ENCODE results near the gene SHMT2.
A peak's percentile ranks its signal among the peaks of the same experiment; 100 is the strongest.

Gene SHMT2

DNA sequence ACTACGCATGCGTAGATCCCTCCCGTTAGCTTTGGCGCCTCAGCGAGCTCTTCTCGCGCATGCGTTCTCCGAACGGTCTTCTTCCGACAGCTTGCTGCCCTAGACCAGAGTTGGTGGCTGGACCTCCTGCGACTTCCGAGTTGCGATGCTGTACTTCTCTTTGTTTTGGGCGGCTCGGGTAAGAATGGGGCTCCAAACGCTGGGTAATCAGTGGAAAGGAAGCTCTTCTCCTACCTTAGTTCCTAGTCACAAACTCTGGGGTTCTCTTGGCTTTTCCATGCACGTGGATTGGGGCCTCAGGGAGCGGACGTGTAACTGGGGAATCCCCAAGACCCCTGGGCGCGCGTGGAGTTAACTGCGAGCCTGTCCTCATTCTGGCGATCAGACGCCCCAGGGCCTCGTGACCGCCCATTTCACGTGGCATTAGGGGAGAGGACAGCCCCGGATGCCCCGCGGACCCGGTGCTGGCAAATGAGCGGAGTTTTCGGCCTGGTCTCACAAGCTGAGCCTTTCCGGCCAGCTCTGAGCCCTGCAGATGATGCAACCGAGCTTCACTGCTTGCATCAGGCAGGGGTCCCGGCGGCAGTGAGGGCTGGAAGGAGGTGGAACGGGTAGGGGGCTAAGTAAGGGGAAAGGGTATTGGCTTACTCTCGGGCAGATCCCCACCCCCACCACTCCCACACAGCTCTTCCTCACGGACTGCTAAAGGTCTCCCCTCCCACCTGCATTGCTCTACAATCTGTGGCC lies at the start of gene SHMT2:
Gene SHMT2 (plus strand): TSS at position 78 of the 747 bp plus-strand sequence. CDS start 68 bp downstream, at position 146.
- peak; percentile 91 for DNase-seq

DNA sequence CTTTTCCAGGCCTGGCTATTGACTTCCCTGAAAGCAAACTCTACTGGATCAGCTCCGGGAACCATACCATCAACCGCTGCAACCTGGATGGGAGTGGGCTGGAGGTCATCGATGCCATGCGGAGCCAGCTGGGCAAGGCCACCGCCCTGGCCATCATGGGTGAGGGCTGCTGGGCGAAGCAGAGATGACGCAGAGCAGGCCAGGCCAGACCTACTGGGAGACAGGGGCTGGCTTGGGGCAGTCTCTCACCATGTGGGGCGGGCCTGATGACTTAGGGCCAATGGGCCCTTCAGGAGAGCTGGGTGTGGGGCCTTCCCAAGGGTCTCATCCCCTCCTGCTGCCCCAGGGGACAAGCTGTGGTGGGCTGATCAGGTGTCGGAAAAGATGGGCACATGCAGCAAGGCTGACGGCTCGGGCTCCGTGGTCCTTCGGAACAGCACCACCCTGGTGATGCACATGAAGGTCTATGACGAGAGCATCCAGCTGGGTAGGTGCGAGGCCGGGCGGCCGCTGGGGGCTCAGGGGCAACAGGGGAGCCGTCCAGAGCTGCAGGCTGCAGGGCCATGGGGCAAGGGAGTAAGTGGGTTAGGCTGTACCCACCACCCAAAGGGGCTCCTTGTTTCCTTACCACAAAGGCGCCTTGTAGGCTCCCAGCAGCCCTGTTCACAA lies 49.1 kb upstream of the SHMT2 start:
- DNase-seq: no peak

DNA sequence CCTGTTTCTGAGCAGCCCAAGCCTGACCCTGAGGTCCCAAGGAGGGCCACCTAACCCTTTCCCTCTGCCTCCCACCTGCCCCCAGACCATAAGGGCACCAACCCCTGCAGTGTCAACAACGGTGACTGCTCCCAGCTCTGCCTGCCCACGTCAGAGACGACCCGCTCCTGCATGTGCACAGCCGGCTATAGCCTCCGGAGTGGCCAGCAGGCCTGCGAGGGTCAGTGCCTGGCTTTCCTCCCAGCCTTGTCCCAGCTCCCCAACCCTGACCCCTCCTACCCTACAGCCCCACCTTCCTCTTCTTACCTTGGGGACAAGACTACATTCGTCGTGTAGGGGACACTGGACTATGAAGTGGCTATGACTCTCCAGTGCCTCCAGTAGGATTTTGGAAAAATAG lies 48.4 kb upstream of the SHMT2 start:
- DNase-seq: no peak

DNA sequence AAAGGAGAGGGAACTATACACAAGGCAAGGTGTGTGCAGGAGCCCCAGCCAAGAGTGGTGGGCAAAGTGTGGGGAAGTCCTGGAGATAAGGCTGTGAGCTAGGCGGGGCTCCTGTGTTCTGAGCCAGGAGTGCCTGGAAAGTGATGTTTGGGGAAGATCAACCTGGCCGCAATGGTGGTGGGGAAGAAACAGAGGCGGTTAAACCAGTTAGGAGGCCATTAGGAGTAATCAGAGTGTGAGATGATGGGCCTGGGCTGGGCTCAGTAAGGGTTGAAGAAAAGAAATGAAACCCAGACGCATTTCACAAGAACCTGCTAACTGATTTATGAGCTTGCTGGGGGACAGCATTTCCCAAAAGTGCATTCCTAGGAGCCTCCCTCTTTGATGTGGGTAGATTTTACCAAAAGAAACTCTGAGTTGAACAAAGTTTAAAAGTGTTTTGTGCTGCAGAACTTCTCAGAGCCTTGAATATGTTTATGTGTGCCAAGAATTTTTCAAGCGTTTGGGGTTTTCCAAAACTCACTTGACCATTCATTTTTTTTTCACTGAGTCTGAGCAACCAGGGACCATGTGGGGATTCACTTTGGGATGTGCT lies 47.9 kb upstream of the SHMT2 start:
- DNase-seq: no peak

DNA sequence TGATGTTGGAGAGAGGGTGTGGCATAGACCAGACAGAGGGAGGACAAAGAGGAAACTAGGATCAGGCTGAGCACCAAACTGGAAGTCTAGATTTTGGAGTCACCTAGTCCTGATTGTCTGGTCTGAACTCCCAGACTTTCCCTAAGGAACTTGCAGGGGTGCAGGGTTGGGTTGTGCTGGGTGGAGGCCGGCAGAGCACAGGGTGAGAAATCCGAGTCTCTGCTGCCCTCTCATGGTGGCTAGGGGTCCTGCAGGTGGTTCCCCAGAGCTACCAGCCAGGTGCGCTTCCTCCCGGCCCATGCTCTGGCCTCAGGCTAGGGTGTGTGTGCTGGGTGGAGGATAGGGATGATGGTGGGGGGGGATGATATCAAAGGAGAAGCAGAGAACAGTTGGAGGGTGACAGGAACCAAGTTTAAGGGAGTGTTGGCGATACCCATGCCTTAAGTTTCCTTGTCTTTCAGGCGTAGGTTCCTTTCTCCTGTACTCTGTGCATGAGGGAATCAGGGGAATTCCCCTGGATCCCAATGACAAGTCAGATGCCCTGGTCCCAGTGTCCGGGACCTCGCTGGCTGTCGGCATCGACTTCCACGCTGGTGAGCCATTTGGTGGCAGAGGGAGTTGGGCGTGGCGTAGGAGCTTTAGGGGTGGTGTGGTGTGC lies 46.5 kb upstream of the SHMT2 start:
- DNase-seq: peak; percentile 74

DNA sequence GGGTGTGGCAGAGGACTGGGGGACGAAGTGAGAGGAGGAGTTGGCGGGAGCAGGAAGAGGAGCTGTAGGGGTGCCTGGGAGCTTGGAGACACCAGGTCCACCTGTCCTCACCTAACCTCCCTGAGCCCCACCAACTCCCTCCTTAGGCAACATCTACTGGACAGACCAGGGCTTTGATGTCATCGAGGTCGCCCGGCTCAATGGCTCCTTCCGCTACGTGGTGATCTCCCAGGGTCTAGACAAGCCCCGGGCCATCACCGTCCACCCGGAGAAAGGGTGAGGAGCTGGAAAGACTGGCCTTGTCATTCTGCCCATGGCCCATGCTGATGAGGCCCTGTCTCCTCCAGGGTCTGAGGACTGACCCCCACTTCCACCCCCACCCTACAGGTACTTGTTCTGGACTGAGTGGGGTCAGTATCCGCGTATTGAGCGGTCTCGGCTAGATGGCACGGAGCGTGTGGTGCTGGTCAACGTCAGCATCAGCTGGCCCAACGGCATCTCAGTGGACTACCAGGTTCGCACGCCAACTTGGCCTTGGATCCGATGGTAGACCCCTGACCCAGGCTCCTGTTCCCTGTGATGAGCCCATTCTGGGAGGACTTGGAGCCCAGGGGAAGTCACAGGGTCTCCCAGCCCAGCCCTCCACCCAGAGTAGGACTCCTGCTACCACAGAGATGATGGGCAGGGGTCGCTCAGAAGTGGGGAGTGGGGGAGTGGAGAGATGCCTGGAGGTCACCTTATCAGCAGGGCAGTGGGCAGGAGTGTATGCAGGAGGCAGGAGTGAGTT lies 45.4 kb upstream of the SHMT2 start:
- no peak for DNase-seq

DNA sequence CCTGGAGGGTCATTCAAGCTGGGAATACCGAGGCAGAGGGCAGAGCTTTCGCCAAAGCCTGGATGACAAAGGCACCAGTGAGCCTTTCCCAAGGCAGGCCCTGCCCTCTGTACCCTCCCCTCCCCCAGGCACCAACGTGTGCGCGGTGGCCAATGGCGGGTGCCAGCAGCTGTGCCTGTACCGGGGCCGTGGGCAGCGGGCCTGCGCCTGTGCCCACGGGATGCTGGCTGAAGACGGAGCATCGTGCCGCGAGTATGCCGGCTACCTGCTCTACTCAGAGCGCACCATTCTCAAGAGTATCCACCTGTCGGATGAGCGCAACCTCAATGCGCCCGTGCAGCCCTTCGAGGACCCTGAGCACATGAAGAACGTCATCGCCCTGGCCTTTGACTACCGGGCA lies 44.1 kb upstream of the SHMT2 start:
- no peak for DNase-seq

DNA sequence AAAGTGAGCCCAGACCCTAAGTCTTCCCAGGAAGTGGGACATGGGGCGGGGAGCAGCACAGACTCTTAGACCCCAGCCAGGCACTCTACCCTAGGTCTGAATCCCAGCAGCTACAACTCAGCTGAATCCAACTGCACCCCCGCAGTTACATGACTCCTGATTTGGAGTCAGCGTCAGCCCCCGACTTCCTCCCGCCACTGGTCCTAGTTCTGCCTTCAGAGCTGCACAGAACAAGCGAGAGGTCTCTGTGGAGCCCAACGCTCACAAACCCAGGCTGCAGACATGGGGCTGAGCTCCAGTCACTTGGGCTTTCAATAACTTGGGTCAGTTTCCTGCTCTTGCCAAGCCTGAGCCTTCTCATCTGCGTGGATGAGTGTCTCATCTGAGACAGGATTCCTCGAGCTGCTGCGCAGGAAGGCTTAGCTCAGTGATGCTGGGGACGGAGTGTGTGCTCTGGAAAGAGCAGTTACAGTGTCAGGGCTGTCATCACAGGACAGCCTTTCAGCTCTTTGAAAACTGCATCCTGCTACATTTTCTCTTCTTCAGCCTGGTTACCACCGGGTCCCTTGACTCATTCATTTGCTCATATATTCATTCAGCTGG lies 43.5 kb upstream of the SHMT2 start:
- DNase-seq: no peak

DNA sequence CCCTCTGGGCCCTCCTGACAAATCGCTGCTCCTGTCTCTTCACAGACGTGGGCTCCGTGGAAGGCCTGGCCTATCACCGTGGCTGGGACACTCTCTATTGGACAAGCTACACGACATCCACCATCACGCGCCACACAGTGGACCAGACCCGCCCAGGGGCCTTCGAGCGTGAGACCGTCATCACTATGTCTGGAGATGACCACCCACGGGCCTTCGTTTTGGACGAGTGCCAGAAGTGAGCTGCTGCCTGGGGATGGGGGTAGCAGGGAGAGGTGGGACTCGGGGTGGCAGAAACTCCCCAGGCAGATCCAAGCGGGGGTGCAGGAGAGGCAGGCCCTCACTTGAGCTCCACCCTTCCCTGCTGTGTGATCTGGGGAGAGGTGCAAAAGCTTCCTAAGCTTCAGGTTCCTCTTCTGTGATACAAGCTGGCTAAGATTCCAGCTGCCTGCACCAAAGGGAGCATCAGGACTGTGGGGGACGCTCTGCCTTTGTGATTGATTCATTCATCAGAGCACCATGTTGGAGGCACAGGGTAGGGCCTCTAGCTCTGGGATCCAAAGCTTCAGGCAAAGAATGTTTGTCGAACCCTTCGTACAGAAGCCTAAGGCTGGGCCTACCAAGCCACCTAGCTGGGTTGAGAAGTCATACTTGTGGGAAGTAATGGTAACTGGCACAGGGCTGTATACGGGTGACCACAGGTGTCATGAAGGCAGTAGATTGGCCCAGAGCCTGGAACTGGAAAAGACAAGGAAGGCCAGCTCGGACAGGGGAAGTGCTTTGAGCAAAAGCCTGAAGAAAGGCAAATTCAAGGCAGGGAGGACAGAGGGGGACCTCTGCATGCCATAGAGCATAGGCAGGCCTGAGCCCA lies 42.1 kb upstream of the SHMT2 start:
- DNase-seq: no peak

DNA sequence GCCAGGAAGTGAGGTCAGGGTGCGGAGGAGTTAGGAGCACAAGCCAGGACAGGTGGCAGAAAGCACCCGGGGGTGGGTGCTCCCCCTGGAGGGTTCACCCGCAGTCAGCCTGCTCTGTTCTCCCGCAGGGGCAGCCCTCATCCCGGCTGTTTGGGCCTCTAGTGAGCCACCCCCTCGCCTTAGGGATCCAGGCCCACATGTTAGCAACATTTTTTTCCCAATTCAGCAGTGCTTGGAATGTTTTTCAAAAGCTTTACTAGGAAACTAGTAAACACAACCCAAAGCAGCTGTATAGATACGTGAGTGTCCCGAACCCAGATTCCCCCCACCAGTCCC lies 41.5 kb upstream of the SHMT2 start:
- no peak for DNase-seq

DNA sequence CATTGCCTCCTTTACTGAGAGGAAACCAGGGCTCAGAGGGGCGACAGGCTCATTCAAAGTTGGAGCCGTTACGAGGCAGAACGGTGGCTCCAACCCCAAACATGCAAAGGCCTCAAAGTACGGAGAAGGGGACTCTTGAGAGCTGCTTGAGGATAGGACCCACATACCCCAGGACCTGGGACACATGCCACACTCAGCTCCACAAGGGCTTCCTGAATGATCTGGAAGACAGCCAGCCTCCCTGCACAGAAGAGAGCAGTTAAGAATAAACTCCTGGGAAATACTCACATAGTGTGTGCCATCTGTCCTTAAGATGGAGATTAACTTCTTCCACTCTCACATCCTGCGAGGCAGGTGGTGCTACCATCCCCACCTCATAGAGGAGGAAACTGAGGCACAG lies 39.5 kb upstream of the SHMT2 start:
- no peak for DNase-seq

DNA sequence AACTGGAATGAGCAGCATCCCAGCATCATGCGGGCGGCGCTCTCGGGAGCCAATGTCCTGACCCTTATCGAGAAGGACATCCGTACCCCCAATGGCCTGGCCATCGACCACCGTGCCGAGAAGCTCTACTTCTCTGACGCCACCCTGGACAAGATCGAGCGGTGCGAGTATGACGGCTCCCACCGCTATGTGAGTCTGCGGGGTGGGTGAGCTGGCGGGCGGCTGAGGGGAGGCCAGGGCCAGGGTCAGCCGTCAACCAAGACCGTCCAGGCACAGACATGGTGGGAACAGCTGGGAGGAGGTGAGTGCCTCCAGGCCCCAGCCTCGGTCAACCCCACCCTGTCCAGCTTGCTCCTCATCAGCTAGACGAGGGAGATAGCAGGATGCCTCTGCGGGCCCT lies 38.7 kb upstream of the SHMT2 start:
- DNase-seq: no peak

DNA sequence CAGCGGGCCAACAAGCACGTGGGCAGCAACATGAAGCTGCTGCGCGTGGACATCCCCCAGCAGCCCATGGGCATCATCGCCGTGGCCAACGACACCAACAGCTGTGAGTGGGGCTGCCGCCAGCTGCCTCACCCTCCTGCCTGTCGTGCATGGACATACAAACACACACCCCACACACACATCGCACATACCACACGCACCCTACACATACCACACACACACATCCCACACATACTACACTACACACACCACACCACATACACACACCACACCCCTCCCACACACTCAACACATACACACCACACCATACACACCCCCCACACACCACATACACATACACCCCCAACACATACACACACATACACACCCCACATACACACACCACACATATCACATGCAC lies 38.1 kb upstream of the SHMT2 start:
- no peak for DNase-seq

DNA sequence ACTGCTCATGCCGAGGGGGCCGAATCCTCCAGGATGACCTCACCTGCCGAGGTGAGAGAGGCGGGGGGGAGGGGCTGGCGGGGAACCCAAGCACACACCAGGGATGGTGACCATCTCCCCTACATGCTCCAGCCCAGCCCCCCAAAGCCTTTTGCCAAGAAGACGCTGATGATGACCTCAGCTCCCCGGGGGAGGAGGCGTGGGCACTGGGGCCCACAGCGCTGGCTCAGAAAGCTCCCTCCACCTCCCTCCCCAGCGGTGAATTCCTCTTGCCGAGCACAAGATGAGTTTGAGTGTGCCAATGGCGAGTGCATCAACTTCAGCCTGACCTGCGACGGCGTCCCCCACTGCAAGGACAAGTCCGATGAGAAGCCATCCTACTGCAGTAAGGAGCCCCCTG lies 36.6 kb upstream of the SHMT2 start:
- no peak for DNase-seq

DNA sequence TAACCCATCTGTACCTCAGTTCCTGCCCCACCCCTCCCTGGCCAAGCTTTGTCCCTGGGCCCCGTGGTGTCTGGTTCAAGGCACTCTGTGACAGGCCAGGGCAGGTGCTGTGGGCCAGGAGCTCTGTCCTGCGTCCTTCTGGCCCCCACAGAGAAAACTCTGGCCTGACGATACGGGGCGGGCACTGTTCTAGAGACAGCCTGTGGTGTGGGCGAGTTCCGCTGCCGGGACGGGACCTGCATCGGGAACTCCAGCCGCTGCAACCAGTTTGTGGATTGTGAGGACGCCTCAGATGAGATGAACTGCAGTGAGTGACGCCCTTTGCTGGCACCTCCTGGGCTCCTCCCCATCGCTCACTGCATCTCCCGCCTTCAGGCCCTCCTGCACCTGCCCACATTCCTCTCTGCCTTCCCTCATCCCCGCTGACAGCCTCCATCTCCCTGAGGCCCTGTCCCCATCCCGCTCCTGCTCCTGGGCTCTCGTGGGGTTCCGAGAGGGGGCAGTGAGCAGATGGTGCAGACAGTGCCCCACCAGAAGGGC lies 35.7 kb upstream of the SHMT2 start:
- DNase-seq: no peak

DNA sequence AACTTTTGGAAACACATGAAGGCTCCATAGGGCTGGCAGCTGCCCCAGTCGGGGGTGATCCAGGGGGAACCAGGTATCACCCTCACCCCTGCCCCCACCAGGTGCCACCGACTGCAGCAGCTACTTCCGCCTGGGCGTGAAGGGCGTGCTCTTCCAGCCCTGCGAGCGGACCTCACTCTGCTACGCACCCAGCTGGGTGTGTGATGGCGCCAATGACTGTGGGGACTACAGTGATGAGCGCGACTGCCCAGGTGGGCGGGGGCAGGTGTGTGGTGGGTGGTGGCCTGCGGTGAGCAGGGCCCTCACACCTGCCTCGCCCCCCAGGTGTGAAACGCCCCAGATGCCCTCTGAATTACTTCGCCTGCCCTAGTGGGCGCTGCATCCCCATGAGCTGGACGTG lies 35.3 kb upstream of the SHMT2 start:
- no peak for DNase-seq

DNA sequence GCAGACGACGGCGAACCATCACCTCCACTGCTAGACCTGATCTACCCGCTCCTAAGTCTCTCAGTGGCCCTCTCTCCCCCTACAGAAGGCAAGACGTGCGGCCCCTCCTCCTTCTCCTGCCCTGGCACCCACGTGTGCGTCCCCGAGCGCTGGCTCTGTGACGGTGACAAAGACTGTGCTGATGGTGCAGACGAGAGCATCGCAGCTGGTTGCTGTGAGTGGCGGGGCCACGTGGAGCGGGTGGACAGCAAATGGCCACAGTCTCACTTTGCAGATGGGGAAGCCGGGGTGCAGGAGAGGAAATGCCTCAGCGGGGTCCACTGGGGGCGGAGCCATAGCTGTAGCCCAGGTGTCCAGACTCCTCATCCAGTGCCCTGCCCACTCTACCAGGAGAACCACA lies 34.3 kb upstream of the SHMT2 start:
- no peak for DNase-seq

DNA sequence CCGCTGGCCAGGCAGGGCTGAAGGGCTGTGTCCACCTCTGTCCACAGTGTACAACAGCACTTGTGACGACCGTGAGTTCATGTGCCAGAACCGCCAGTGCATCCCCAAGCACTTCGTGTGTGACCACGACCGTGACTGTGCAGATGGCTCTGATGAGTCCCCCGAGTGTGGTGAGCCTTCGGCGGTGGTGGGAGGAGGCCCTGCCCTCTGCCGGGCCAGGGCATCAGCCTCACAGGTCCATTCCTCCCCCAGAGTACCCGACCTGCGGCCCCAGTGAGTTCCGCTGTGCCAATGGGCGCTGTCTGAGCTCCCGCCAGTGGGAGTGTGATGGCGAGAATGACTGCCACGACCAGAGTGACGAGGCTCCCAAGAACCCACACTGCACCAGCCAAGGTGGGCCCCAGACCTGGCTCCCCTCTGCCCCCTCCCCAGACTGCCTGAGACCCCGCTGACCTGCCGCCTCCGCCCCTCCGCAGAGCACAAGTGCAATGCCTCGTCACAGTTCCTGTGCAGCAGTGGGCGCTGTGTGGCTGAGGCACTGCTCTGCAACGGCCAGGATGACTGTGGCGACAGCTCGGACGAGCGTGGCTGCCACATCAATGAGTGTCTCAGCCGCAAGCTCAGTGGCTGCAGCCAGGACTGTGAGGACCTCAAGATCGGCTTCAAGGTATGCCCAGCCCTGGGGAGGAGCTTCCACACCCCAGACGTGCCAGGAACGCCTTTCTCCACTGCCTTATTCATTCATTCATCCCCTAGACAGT lies 33.7 kb upstream of the SHMT2 start:
- DNase-seq: no peak

DNA sequence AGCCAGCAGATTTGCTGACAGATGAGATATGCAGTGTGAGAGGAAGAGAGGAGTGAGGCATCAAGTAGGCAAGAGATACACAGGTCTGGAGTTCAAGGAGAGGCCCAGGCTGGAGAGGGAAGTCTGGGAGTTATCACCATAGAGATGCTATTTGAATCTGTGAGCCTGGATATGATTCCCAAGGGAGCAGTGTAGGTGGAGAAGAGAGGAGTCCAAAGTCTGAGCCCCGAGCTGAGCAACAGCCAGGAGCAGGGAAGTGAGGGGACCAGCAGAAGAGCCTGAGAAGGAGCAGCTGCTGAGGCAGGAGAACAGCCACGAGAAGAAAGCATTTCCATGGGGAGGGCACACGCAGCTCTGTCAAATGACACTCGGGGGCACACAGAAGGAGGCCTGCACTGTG lies 33.1 kb upstream of the SHMT2 start:
- DNase-seq: no peak

DNA sequence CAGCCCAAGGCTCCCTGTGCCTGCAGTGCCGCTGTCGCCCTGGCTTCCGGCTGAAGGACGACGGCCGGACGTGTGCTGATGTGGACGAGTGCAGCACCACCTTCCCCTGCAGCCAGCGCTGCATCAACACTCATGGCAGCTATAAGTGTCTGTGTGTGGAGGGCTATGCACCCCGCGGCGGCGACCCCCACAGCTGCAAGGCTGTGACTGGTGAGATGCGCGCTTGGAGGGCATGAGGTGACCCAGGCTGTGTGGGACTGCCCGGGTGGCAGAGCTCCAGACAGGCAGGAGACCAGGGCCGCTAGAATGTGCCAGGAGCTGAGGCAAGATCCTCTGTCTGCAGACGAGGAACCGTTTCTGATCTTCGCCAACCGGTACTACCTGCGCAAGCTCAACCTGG lies 32.6 kb upstream of the SHMT2 start:
- DNase-seq: no peak

DNA sequence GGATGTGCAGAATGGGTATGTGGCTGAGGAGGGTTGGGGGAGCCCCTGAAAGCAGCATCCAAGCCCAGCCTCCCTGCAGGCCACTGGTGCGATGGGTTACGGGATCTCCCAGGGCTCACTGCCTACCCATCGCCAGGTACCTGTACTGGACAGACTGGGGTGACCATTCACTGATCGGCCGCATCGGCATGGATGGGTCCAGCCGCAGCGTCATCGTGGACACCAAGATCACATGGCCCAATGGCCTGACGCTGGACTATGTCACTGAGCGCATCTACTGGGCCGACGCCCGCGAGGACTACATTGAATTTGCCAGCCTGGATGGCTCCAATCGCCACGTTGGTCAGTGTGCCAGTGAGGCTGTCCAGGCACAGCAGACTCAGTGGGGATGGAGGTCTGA lies 31.2 kb upstream of the SHMT2 start:
- DNase-seq: no peak
